GM18873 (cell line): Measurements from ENCODE around the gene SNCB.
"Not testable (repeated sequence)": the region's sequence is repeated elsewhere in the genome, so short reads cannot be mapped to it uniquely, and the experiment has no call there.

Source experiments
- ATAC-seq: cut with Tn5 transposase; IDR thresholded peaks from one replicate; pipeline ENCODE4 v1.9.1; 2021; ENCODE audit warnings: mild to moderate bottlenecking, moderate library complexity, moderate number of reproducible peaks; ENCODE audit not compliant: unreplicated experiment, low FRiP score

SNCB gene

DNA sequence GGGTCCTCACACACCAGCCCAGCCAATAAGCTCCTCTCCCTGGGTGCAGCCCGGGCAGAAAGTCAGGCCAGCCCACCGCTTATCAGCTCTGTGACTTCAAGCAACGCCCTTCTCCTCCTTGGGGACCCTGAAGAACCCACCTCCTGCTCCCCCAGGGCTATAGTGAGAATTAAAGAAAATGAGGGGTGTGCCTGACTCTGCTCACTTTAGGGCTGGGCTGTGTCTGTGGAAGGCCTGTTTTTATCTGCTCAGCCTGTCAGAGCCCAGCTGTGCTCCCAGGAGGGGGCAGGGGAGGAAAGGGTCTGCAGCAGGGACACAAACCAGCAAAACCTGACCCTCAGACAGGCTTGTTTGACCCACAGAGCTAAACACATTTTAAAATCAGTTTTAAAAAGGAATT is 24.3 kb downstream of the SNCB start:
- ATAC-seq, result no peak

DNA sequence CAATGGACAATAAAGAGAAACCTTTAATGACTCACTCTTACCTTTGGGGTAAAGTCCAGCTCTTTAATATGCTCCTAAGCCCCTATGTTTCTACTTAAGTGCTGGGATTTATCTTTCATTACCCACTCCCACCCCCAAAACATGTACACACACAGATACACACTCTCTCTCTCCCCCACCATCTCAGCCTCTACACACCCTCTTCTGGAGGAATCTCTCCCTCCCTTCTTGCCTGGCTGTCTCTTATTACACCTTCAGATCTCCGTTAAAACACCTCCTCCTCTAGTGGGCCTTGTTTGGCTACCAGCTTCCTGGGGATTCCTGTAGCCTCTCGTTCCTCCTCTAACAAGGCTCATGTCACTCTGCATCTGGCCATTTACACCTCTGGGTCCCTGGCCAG is 27.2 kb downstream of the SNCB start:
- ATAC-seq, result no peak

DNA sequence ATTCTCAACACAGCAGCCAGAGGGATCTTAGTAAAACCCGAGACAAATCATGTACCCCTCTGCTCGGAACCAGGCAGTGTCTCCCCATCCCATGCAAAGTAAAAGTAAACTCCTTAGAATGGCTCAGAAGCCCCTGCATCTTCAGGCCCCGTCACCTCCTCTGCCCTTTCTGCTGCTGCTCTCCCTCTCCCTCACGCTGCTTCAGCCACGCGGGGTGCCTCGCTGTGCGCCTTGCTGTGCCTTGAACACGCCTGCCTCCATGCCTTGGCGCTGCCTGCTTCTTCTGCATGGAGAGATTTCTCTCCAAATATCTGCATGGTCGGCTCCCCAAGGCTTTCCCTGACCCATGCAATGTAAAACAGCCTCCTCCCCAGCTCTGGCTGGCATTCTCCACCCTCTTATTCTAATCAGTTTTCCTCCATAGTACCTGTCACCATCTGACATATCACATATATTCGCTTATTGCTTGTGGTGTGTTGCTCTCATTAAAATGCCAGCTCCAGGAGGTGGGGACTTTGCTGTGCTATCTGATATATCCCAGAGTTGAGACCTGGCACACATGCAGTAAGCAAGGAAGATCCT is 28.3 kb downstream of the SNCB start:
- ATAC-seq, result no peak

DNA sequence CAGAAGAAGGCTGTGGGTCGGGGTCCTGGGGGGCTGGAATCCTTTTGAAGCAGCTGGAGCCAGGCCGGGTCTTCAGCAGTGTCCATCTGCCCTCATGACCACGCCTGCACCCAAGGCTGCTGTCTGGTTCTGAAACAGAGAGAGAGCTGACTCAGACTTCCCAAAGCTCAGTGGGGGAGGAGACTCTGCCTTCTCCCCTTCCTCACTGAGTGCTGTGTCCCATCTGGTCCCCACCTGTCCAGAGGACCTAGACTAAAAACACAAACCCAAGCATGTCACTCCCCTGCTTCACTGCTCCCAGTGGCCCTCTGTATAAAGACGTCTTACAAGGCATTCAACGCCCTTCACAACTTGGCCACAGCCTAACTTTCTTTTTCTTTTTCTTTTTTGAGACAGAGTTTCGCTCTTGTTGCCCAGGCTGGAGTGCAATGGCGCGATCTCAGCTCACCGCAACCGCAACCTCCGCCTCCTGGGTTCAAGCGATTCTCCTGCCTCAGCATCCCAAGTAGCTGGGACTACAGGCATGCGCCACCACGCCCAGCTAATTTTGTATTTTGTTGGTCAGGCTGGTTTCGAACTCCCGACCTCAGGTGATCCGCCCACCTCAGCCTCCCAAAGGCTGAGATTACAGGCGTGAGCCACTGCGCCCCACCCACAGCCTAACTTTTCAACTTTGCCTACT is 30.4 kb downstream of the SNCB start:
- not testable (repeated sequence) for ATAC-seq

DNA sequence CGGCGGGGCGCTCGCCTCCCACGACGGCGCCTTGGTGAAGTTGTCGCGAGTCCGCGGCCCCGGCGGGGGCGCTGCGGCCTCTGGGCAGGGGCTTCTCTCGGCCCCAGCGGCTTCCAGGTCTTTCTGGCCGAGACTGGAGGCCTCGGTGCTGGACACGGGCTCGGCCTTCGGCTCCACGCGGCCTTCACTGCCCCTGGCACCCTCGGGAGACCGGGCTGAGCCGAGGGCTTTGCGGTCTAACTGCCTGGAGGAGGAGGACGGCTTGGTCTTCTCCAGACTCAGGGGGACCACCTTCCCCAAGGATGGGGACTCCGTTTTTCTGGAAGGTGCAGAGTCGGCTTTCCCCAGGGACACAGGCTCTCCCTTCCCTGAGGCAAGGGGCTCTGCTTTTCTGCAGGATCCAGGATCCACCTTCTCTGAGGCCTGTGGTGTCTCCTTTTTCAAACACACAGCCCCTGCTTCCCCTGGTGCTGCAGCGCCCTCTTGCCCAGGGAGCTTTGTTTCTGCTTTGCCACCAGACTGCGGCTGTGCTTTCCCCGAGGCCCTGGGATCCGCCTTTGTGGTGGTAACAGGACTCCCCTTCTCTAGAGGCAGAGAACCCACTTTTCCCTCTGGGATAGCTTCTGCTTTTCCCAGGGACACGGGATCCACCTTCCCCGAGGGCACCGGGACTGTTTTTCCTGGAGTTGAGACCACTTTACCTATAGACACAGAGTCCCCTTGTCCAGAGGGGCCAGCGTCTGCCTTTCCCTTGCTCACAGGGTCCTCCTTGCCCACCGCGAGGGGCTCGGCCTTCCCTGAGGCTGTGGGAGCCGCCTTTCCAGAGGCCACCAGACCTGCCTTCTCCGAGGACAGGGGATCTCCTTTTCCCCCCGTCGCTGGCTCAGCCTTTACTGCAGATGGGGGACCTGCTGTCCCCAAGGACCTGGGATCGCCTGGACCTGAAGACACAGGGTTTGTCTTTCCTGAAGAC is 32.6 kb downstream of the SNCB start:
- ATAC-seq, result no peak

DNA sequence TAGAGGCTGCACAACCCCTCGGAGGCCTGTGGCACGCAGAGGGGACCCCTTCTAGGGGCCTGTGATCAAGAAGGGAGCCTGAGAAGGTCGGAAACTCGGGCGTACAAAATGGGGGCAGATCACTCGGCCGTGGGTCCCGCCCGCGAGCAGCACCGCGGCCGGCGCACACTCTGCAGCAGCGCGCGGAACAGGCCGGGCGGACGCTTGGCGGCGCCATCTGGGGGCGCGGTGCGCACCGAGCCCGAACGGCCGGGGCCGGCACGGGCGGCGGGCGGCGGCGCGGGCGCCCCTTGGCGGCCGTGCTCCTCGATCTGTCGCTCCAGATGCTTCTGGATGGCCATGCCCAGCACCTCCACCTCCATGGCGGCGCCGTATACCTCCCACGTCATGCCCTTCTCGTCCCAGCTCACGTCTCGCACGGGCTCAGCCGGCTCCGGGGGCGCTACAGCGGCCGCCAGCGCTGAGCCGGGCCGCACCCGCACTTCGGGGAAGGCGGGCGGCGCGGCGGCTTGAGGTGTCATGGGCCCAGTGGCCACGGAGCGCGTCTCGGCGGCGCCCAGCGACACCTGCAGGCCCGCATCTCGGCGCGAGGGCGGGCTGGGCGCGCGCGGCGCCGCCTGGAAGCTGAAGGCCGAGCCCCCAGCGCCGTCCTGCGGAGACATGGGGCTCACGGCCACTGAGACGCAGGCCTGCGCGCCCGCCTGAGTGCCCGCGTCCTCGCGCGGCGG is 33.5 kb downstream of the SNCB start:
- ATAC-seq, result no peak

DNA sequence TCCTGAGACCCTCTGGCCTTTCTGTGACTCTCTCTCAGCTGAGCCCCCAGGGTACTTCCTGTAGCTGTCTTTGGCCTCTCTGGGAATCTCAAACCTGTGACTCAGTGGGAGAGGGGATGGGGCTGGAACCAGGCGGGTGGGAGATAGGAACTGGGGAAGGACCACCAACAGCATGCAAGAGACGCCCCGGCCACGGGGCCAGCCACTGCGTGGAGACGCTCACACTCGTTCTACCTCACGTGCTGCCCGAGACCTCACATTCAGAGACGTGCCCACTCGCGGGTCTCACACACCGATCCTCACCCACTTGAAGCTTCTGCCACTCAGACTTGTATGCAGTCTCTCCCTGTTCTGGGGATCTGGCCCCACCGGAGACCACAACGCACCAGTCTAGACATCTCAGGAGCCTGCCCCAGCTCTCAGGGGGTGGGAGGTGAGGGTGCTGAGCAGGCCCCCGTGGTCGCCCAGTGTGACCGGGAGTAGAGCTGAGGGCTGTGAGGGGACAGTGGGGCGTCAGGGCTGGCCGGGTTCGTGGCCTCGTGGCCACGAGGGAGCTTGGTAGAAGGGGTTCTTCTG is 34.2 kb downstream of the SNCB start:
- ATAC-seq, result no peak

DNA sequence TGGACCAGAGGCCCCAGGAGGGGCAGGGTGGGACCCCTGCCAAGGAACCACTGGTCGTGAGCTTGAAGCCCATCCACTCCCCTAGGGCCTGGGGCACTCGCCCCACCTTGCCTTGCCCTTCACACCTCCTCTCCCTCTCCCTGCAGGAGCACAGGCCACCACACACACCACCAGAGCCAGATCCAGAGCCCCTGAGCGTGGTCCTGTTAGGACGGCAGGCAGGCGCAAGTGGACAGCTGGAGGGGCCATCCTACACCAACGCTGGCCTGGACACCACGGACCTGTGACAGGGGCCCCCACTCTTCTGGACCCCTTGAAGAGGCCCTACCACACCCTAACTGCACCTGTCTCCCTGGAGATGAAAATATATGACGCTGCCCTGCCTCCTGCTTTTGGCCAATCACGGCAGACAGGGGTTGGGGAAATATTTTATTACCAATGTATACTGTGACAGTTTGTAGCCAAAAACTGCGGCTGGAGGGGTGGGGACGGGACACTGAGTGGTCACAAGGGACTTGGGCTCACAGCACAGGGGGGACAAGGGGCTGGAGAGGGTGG is 34.9 kb downstream of the SNCB start:
- ATAC-seq, result no peak

DNA sequence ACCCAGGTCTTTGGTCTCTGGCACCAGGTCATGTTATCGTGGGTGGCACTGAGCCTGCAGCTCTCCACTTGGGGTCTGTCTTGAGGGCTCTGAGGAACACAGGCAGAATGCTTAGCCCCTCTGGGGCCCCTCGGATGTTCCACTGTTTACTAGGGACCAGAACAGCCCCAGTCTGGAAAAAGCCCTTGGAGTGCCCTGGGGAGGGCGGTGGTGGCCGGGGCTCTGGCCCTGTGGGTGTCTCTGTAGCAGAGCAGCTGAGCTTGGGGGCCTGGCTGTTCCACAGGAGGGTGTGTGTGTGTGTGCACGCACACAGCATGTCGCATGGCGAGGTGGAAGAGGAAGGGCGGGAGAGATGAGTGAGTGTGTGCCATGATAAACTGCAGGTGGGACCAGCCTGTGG is 35.8 kb downstream of the SNCB start:
- ATAC-seq, result no peak

DNA sequence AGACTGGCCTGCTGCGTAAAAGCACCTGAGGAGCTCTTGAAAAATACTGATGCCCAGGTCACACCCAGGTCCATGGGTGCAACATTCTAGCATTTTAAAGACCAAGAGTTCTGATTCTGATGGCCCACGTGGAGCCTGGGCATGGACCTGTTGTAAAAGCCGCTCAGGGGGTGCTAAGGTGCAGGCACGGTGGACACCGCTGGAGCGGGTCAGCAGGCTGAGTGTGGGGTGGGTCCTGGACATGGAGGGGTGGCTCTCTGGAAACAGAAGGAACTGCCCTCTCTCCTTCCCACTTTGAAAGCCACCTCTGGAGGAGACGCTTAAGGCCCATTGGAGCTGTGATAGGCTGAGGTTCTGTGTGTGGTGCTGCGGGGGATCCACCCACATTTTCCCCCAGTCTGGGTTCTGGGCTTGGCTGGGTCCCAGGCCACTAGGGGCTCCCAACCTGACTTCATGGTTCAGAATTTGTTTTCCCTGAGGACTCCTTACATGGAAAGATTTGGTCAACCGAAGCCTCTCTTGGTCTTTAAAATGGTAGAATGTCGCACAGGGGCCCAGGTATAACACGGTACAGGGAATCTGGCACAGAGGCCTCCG is 37.0 kb downstream of the SNCB start:
- ATAC-seq, result no peak

DNA sequence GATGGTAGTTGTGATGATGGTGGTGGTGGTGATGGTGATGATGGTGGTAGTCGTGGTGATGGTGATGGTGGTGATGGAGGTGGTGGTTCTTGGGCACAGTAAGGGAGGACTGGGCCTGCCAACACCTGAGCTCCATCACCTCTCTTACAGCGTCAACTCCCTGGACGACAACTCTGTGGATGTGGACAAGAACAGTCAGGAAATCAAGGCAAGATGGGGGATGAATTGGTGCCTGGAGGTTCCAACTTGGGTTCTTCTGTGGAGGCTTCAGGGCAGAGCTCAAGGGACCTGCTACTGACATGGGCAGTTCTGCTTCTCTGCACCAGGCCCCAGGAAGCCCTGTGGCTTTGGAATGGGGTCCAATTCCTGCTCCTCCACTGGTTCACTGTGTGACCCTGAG is 37.8 kb downstream of the SNCB start:
- no peak for ATAC-seq

DNA sequence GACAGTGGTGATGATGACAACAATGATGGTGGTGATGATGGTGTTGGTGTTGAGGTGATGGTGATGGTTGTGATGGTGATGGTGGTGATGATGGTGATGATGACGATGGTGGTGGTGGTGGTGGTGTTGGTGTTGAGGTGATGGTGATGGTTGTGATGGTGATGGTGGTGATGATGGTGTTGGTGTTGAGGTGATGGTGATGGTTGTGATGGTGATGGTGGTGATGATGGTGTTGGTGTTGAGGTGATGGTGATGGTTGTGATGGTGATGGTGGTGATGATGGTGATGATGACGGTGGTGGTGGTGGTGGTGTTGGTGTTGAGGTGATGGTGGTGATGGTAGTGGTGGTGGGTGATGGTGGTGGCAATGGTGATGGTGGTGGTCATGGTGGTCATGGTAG is 38.7 kb downstream of the SNCB start:
- ATAC-seq, result not testable (repeated sequence)

DNA sequence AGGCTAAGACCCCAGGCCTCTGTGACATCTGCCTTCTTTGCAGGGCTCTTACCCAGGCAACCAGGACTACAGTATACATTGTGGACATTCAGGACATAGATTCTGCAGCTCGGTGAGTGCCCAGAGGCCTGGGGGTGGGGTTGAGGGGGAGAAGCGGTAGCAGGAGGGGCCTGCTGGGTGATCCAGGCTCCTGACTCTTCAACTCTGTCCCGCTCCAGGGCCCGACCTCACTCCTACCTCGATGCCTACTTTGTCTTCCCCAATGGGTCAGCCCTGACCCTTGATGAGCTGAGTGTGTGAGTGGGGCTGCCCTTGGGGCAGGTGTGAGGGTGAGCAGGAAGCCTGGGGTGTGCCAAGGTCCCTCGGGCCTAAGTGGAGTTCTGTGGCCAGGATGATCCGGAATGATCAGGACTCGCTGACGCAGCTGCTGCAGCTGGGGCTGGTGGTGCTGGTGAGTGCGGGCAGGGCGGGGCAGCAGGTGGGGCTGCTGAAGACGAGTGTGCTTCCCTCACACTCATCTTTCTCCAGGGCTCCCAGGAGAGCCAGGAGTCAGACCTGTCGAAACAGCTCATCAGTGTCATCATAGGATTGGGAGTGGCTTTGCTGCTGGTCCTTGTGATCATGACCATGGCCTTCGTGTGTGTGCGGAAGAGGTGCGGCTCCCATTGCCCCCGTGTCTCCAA is 40.2 kb downstream of the SNCB start:
- no peak for ATAC-seq

DNA sequence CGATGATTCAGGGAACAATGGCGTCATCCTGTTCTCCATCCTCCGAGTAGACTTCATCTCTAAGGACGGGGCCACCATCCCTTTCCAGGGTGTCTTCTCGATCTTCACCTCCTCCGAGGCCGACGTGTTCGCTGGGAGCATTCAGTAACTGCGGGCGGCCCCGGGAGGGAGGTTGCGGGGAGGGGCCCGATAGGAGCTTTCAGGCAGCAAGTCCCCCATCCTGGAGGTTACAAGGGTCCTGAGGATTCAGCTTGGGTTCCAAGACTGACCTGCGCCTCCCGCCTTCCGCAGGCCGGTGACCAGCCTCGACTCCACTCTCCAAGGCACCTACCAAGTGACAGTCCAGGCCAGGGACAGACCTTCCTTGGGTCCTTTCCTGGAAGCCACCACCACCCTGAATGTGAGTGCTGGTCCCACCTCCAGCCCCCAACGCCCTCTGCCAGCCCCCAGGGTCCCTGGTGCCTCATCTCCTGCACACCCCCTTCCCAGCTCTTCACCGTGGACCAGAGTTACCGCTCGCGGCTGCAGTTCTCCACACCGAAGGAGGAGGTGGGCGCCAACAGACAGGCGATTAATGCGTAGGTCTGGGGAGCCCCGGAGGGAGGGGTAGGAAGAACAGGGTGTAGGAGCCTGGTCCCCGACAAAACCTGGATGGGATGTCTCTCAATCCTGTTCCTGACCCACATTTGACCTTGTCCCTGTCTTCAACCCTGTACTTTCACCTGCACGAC is 41.1 kb downstream of the SNCB start:
- ATAC-seq, result no peak

DNA sequence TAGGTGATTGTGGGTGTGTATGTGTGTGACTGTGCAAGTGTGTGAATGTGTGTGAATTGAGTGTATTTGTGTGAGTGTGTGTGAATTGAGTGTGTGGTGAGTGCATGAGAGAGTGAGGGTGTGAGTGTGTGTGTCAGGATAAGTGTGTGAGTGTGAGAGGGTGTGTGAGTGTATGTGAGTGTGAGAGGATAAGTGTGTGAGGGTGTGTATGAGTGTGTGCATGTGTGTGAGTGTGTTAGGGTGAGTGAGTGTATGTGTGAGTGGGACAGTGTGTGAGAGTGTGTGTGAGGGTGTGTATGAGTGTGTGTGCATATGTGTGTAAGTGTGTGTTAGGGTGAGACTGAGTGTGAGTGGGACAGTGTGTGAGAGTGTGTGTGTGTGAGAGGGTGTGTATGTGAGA is 42.0 kb downstream of the SNCB start:
- no peak for ATAC-seq

DNA sequence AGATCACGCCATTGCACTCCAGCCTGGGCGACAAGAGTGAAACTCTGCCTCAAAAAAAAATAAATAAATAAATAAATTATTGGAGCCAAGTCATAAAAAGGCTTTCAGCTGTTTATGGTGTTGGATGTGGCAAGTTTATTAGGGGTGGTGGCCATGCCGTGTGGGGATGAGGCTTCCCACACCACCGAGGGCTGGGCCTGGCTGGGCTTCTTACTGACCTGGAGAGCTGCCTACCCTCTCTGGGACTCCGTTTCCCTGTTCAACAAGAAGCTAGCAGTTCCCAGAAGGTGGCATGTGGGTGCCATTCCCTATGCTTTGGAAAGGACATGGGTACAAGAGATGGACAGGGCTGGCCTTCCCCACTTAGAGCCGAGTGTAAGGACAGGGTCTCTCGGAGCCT is 42.9 kb downstream of the SNCB start:
- ATAC-seq, result no peak

DNA sequence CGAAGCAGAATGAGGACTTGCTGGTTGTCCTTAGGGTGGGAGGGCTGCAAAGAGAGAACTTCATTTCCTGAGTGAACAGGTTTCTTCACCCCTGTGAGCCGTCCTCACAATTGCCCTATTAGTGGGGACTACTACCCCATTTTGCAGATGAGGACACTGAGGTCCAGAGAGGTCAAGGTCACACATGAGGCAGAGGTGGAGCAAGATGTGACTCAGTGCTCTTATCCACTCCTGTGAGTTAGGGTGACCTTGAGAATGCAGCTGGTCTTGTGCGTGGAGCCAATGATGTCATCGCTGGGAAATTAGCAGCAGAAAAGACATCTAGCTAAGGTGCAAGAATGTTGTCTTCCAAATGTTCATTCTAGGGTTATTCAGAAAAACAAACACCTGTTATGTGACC is 47.3 kb downstream of the SNCB start:
- ATAC-seq, result no peak

DNA sequence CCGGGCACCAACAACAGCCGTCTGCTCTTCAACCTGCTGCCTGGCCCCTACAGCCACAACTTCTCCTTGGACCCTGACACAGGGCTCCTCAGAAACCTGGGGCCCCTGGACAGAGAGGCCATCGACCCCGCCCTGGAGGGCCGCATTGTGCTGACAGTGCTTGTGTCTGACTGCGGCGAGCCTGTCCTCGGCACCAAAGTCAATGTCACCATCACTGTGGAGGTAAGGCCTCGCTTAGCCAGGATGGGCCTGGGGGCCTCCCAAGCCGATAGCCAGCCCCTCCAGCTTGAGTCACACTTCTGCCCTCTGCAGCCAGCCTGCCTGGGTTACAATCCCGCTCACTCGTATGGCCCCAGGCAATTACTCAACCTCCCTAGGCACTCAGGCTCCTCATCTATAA is 49.0 kb downstream of the SNCB start:
- no peak for ATAC-seq

DNA sequence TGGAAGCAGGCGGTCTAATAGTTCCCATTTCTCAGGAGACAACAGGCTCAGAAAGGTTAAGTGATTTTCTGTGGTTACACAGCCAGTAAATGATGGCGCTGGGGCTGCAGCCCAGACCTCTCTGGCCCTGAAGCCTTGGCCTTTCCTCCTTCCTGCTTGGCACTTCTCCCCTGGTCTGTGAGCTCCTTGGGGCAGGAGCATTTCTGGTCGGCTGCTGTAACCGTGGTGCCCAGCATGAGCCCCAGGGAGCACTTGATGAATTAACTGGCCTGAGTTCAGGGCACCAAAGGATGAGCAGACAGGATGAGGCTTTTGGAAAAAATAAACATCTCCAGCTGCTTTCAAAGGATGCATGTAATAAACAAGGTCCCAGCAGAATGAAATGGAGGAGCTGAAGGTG is 51.0 kb downstream of the SNCB start:
- no peak for ATAC-seq
